Measurements from ENCODE around the gene IPP.

DNA sequence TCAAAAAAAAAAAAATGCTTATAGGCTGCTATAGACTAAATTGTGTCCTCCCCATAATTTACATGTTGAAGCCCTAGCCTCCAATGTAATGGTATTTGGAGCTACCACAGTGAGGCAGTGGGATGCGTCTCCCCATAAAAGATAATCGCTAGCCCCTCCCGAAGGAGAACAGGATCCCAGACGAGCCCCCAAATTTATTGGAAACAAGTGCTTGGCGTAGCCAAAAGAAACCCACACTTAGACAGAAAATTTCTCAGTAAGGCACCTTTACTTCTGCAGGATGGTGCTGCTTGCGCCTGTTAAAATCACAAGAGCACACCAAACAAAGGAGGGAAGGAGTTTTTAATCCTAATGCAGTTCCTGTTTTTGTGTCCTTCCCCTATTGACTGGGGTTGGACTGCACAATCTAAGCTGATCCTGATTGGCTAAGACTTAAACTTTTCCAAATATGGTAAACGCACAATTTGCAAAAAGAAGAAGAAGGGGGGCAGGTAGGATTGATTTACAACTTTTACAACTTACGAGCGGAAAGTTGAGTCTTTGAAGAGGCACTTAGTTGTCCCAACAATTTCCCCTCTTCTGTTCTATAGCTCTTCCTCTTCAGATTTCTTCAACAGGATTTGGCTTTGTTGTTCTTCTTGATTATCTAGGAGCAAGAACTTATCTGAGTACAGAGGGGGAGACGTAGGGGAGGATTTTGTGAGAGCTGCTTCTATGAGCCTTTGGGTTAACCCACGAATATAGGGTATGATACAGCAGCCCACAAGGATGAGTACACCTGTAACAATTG, 3.0 kb upstream of the IPP start:
- TF ChIP-seq, protein P1, sequence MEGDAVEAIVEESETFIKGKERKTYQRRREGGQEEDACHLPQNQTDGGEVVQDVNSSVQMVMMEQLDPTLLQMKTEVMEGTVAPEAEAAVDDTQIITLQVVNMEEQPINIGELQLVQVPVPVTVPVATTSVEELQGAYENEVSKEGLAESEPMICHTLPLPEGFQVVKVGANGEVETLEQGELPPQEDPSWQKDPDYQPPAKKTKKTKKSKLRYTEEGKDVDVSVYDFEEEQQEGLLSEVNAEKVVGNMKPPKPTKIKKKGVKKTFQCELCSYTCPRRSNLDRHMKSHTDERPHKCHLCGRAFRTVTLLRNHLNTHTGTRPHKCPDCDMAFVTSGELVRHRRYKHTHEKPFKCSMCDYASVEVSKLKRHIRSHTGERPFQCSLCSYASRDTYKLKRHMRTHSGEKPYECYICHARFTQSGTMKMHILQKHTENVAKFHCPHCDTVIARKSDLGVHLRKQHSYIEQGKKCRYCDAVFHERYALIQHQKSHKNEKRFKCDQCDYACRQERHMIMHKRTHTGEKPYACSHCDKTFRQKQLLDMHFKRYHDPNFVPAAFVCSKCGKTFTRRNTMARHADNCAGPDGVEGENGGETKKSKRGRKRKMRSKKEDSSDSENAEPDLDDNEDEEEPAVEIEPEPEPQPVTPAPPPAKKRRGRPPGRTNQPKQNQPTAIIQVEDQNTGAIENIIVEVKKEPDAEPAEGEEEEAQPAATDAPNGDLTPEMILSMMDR (IDR thresholded peaks at IDR 0.05) = no peak
- no peak for TF ChIP-seq POLR2A (IDR thresholded peaks at IDR 0.05)
- no peak for TF ChIP-seq POLR2AphosphoS5 (IDR thresholded peaks at IDR 0.05)

Measured in breast epithelium (tissue), 3 donors.